OCI-LY1 (cell line): ENCODE measurements around the gene NEB.

Experiments
- H2AFZ ChIP-seq: fragments of 200-600 bp; sonication (generic), shearing (Covaris generic); 2 replicates; pipeline ENCODE4 v1.6.0; 2014; ENCODE audit warnings: antibody characterized with exemption, mild to moderate bottlenecking, low read length
- H3F3A ChIP-seq: fragments of 200-600 bp; sonication (generic), shearing (Covaris generic); 2 replicates; pipeline ENCODE4 v1.6.0; 2014; ENCODE audit warnings: mild to moderate bottlenecking, antibody characterized with exemption, low read length, moderate library complexity; ENCODE audit not compliant: insufficient read depth
- H3K27ac ChIP-seq: fragments of 200-600 bp; sonication (generic); 2 replicates; pipeline ENCODE4 v1.5.1; 2014; ENCODE audit warnings: low read length, mixed run types, mild to moderate bottlenecking, low read depth; ENCODE audit not compliant: poor library complexity, severe bottlenecking
- H3K27me3 ChIP-seq: fragments of 200-600 bp; sonication (generic); 2 replicates; pipeline ENCODE4 v1.6.0; 2014; ENCODE audit warnings: antibody characterized with exemption, mild to moderate bottlenecking, low read length, moderate library complexity; ENCODE audit not compliant: insufficient read depth
- H3K36me3 ChIP-seq: fragments of 200-600 bp; sonication (generic); 2 replicates; pipeline ENCODE4 v1.6.1; 2014; ENCODE audit warnings: mild to moderate bottlenecking, antibody characterized with exemption, low read length, moderate library complexity, mixed read lengths; ENCODE audit not compliant: insufficient read depth
- H3K4me1 ChIP-seq: fragments of 200-600 bp; sonication (generic); 2 replicates; pipeline ENCODE4 v1.5.1; 2014; ENCODE audit warnings: mild to moderate bottlenecking, low read length, moderate library complexity; ENCODE audit not compliant: insufficient read depth, severe bottlenecking
- H3K4me2 ChIP-seq: fragments of 200-600 bp; sonication (generic), shearing (Covaris generic); 2 replicates; pipeline ENCODE4 v1.6.1; 2014; ENCODE audit warnings: low read length
- H3K4me3 ChIP-seq: fragments of 200-600 bp; sonication (generic); 2 replicates; pipeline ENCODE4 v1.5.1; 2014; ENCODE audit warnings: low read length, low read depth, mild to moderate bottlenecking, mixed read lengths; ENCODE audit not compliant: poor library complexity, severe bottlenecking
- H3K79me2 ChIP-seq: fragments of 200-600 bp; shearing (Covaris generic); 2 replicates; pipeline ENCODE4 v1.6.1; 2016; ENCODE audit warnings: mixed run types, low read length, mixed read lengths; ENCODE audit not compliant: insufficient read depth
- H3K9ac ChIP-seq: fragments of 200-600 bp; sonication (generic), shearing (Covaris generic); 2 replicates; pipeline ENCODE4 v1.6.1; 2014; ENCODE audit warnings: mild to moderate bottlenecking, low read length, mixed read lengths
- H3K9me2 ChIP-seq: fragments of 200-600 bp; sonication (generic), shearing (Covaris generic); 2 replicates; pipeline ENCODE4 v1.6.1; 2014; ENCODE audit warnings: low read depth, mild to moderate bottlenecking, low read length, mixed read lengths
- H3K9me3 ChIP-seq: fragments of 200-600 bp; shearing (Covaris generic); 2 replicates; pipeline ENCODE4 v1.6.1; 2014; ENCODE audit warnings: low read length, mixed read lengths
- H4K20me1 ChIP-seq: fragments of 200-600 bp; sonication (generic), shearing (Covaris generic); 2 replicates; pipeline ENCODE4 v1.6.0; 2016; ENCODE audit warnings: mild to moderate bottlenecking, low read length; ENCODE audit not compliant: insufficient read depth
- EZH2 ChIP-seq: fragments of 200-600 bp; sonication (generic), shearing (Covaris generic); IDR thresholded peaks from 2 replicates; pipeline ENCODE4 v1.8.0; 2017; ENCODE audit warnings: borderline replicate concordance, mixed run types, mild to moderate bottlenecking, antibody characterized with exemption, low read length, moderate library complexity, mixed read lengths
- TF ChIP-seq, protein P1 (sequence below): fragments of 200-600 bp; sonication (generic), shearing (Covaris generic); IDR thresholded peaks from 2 replicates; pipeline ENCODE4 v1.5.1; 2017; ENCODE audit warnings: mild to moderate bottlenecking, antibody characterized with exemption, low read length, moderate library complexity, mixed read lengths

NEB gene

GRCh38 chr2:151570191-151570590 lies 164.1 kb downstream of the NEB start:
- no peaks in the 10 kb centered on the region for H4K20me1 ChIP-seq
- no peaks in the 10 kb centered on the region for H3K4me1 ChIP-seq
- TF ChIP-seq EZH2: no peak
- TF ChIP-seq, protein P1, sequence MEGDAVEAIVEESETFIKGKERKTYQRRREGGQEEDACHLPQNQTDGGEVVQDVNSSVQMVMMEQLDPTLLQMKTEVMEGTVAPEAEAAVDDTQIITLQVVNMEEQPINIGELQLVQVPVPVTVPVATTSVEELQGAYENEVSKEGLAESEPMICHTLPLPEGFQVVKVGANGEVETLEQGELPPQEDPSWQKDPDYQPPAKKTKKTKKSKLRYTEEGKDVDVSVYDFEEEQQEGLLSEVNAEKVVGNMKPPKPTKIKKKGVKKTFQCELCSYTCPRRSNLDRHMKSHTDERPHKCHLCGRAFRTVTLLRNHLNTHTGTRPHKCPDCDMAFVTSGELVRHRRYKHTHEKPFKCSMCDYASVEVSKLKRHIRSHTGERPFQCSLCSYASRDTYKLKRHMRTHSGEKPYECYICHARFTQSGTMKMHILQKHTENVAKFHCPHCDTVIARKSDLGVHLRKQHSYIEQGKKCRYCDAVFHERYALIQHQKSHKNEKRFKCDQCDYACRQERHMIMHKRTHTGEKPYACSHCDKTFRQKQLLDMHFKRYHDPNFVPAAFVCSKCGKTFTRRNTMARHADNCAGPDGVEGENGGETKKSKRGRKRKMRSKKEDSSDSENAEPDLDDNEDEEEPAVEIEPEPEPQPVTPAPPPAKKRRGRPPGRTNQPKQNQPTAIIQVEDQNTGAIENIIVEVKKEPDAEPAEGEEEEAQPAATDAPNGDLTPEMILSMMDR: no peak
- no peaks in the 10 kb centered on the region for H3K9me2 ChIP-seq
- H2AFZ ChIP-seq: no peak overlapping the region
- H3K4me3 ChIP-seq: no peak overlapping the region
- no peak overlapping the region for H3K9ac ChIP-seq
- H3F3A ChIP-seq: no peaks in the 10 kb centered on the region
- no peak overlapping the region for H3K4me2 ChIP-seq
- H3K9me3 ChIP-seq: no peaks in the 10 kb centered on the region
- no peaks in the 10 kb centered on the region for H3K36me3 ChIP-seq
- no peaks in the 10 kb centered on the region for H3K27me3 ChIP-seq
- no peaks in the 10 kb centered on the region for H3K79me2 ChIP-seq
- no peak overlapping the region for H3K27ac ChIP-seq

DNA sequence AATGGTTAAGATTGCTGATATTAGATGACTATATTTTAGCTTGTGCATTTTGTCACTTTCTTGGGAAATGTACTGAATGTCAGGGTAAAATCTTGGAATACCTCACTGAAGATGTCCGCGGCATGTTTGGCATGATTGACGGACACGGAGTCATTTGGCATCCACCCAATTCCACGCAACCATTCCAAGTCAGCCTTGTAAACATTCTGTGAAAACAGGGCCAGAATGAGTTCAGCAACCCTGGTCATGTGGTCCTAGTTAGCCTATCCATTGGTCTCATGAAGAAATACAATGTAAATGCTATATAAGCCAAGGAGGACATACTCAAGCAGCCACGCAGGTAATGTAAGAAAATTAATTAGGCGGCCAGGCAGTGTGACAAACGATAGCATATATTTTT lies 165.1 kb downstream of the NEB start:
- Histone ChIP-seq H3K9me3 (no peaks in the 10 kb centered on the region), H3K36me3 (no peaks in the 10 kb centered on the region), H3K4me2 (no peak overlapping the region)

DNA sequence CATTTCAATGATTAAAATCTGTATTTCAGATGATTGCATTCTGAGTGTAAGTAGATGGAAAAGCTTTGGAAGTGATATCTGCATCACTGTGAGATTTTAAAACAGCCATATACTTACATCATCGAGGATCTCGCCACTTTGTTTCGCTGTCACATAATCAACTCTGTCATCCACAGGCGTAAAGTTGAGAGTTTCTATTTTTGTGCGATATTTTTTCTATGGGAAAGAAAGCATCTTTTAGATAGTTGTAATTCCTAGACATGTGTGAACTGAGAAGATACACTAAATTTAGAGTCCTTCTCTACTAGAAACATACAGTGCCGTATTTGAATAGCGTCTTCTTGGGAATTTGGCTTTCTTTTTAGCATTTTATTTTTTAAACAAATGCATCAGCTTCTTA lies 165.8 kb downstream of the NEB start:
- Histone ChIP-seq H3K4me2 (no peak overlapping the region), H3K4me3 (no peak overlapping the region), H3K9me3 (no peaks in the 10 kb centered on the region), H3K27me3 (no peaks in the 10 kb centered on the region), H2AFZ (no peak overlapping the region), H3K4me1 (no peaks in the 10 kb centered on the region), H3K79me2 (no peaks in the 10 kb centered on the region), H3F3A (no peaks in the 10 kb centered on the region), H3K9me2 (no peaks in the 10 kb centered on the region), H3K9ac (no peak overlapping the region), H3K36me3 (no peaks in the 10 kb centered on the region), H4K20me1 (no peaks in the 10 kb centered on the region), H3K27ac (no peak overlapping the region)
- TF ChIP-seq, protein P1: no peak
- no peak for TF ChIP-seq EZH2

More for the DNA sequence above, 165.1 kb downstream of the NEB start:
- H3K27ac ChIP-seq: no peak overlapping the region
- H3K27me3 ChIP-seq: no peaks in the 10 kb centered on the region
- no peaks in the 10 kb centered on the region for H3K4me1 ChIP-seq
- H3K9me2 ChIP-seq: no peaks in the 10 kb centered on the region
- H2AFZ ChIP-seq: no peak overlapping the region
- no peak for TF ChIP-seq EZH2
- TF ChIP-seq, protein P1: no peak
- no peak overlapping the region for H3K4me3 ChIP-seq
- H3K79me2 ChIP-seq: no peaks in the 10 kb centered on the region
- no peaks in the 10 kb centered on the region for H4K20me1 ChIP-seq
- no peak overlapping the region for H3K9ac ChIP-seq
- no peaks in the 10 kb centered on the region for H3F3A ChIP-seq
